MM.1S (cell line): ENCODE measurements around the gene TPSAB1.
"Not testable (repeated sequence)": the region's sequence is repeated elsewhere in the genome, so short reads cannot be mapped to it uniquely, and the experiment has no call there.

Experiments
- DNase-seq: peaks from one replicate; pipeline ENCODE4 v3.0.0-alpha.2; 2015
- H2AFZ ChIP-seq: fragments of 300-600 bp; sonication (generic); 2 replicates; pipeline ENCODE4 v1.6.0; 2016; ENCODE audit warnings: antibody characterized with exemption, low read length
- H3F3A ChIP-seq: fragments of 300-600 bp; sonication (generic); 2 replicates; pipeline ENCODE4 v1.6.1; 2016; ENCODE audit warnings: mild to moderate bottlenecking, antibody characterized with exemption, low read length, moderate library complexity, mixed read lengths; ENCODE audit not compliant: insufficient read depth
- H3K27ac ChIP-seq: fragments of 300-600 bp; sonication (generic); 2 replicates; pipeline ENCODE4 v1.5.1; 2016; ENCODE audit warnings: mild to moderate bottlenecking, low read length
- H3K27me3 ChIP-seq: fragments of 300-600 bp; sonication (generic); replicated peaks from 2 replicates; pipeline ENCODE4 v1.6.0; 2016; ENCODE audit warnings: low read length; ENCODE audit not compliant: insufficient read depth
- H3K36me3 ChIP-seq: fragments of 300-600 bp; sonication (generic); replicated peaks from 2 replicates; pipeline ENCODE4 v1.6.1; 2016; ENCODE audit warnings: mild to moderate bottlenecking, low read length, mixed read lengths; ENCODE audit not compliant: insufficient read depth
- H3K4me1 ChIP-seq: fragments of 300-600 bp; sonication (generic); 2 replicates; pipeline ENCODE4 v1.6.1; 2016; ENCODE audit warnings: low read length, mixed read lengths
- H3K4me2 ChIP-seq: fragments of 300-600 bp; sonication (generic); 2 replicates; pipeline ENCODE4 v1.6.0; 2016; ENCODE audit warnings: low read depth, low read length
- H3K4me3 ChIP-seq: fragments of 300-600 bp; sonication (generic); 2 replicates; pipeline ENCODE4 v1.5.1; 2016; ENCODE audit warnings: low read length, mixed read lengths
- H3K79me2 ChIP-seq: fragments of 300-600 bp; sonication (generic); 2 replicates; pipeline ENCODE4 v1.6.1; 2016; ENCODE audit warnings: mixed run types, low read length, mixed read lengths
- H3K9ac ChIP-seq: fragments of 300-600 bp; sonication (generic); 2 replicates; pipeline ENCODE4 v1.6.1; 2016; ENCODE audit warnings: low read length, mixed read lengths
- H3K9me2 ChIP-seq: fragments of 300-600 bp; sonication (generic); replicated peaks from 2 replicates; pipeline ENCODE4 v1.6.1; 2016; ENCODE audit warnings: mild to moderate bottlenecking, low read length, mixed read lengths; ENCODE audit not compliant: insufficient read depth
- H3K9me3 ChIP-seq: fragments of 300-600 bp; sonication (generic); replicated peaks from 2 replicates; pipeline ENCODE4 v1.6.1; 2016; ENCODE audit warnings: mild to moderate bottlenecking, low read length, mixed read lengths; ENCODE audit not compliant: insufficient read depth
- H4K20me1 ChIP-seq: fragments of 300-600 bp; sonication (generic); 2 replicates; pipeline ENCODE4 v1.6.1; 2016; ENCODE audit warnings: mild to moderate bottlenecking, low read length, moderate library complexity, mixed read lengths; ENCODE audit not compliant: insufficient read depth
- EZH2 ChIP-seq: fragments of 300-600 bp; sonication (generic); optimal IDR thresholded peaks from 2 replicates; pipeline ENCODE3; 2017; ENCODE audit warnings: low read depth, mild to moderate bottlenecking, antibody characterized with exemption, low read length, mixed read lengths
- EZH2phosphoT487 ChIP-seq: fragments of 300-600 bp; sonication (generic); IDR thresholded peaks from 2 replicates; pipeline ENCODE4 v1.6.1; 2018; ENCODE audit warnings: antibody characterized with exemption, low read length
- TF ChIP-seq, protein P1 (sequence below): fragments of 300-600 bp; sonication (generic); IDR thresholded peaks from 2 replicates; pipeline ENCODE4 v1.5.1; 2016; ENCODE audit warnings: antibody characterized with exemption, low read length, mixed read lengths

TPSAB1 gene

DNA sequence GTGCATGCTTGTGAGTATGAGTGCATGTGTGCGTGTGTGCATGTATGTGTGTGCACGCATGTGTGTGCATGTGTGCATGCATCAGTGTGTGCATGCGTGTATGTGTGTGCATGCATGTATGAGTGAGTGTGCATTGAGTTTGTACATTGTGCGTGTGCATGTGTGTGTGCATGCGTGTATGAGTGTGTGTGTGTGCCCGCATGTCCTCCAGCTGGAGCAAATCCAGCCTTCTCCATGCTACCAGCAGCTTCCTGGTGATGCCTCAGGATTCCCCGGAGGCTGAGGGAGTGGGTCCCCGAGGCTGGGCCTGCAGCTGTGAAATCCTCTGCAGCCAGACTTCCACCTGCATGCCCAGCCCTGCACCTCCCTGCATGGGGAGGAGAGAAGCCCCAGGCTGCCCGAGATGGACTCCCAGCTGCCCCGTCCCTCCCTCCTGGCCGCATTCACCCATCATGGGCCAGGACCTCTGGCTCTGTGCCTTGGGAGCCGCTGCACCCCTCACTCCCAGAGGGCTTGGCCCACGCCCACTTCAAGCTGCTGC is 24.7 kb downstream of the TPSAB1 start:
- H3K4me1 ChIP-seq: no peaks in the 10 kb centered on the region

DNA sequence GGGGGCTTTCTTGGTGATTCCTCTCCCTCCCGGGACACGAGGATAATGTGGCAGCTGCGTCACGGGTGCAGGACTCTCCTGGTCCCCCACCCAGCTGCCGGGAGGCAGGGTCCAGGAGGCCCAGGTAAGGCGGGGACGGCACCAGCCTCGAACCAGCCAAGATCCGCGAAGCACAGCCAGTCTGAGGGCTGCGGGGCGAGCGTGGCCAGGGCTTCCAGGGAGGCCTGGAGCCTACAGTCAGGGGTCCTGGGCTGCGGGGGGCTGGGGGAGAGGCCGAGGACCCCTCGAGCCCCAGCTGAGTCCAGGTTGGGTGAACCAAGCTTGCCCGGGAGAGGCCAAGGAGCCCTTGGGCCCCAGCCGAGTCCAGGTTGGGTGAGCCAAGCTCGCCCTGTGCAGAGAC is 25.3 kb downstream of the TPSAB1 start:
- Histone ChIP-seq H2AFZ (no peak overlapping the region), H3F3A (no peaks in the 10 kb centered on the region), H3K4me2 (no peak overlapping the region), H3K36me3 (no peaks in the 10 kb centered on the region), H3K27me3 (peaks cover 91% of the 10 kb centered on the region), H3K9ac (no peak overlapping the region), H3K27ac (no peak overlapping the region), H3K79me2 (no peaks in the 10 kb centered on the region), H3K9me3 (no peaks in the 10 kb centered on the region), H3K9me2 (no peaks in the 10 kb centered on the region), H3K4me1 (no peaks in the 10 kb centered on the region), H4K20me1 (no peaks in the 10 kb centered on the region), H3K4me3 (no peak overlapping the region)
- TF ChIP-seq, protein P1, sequence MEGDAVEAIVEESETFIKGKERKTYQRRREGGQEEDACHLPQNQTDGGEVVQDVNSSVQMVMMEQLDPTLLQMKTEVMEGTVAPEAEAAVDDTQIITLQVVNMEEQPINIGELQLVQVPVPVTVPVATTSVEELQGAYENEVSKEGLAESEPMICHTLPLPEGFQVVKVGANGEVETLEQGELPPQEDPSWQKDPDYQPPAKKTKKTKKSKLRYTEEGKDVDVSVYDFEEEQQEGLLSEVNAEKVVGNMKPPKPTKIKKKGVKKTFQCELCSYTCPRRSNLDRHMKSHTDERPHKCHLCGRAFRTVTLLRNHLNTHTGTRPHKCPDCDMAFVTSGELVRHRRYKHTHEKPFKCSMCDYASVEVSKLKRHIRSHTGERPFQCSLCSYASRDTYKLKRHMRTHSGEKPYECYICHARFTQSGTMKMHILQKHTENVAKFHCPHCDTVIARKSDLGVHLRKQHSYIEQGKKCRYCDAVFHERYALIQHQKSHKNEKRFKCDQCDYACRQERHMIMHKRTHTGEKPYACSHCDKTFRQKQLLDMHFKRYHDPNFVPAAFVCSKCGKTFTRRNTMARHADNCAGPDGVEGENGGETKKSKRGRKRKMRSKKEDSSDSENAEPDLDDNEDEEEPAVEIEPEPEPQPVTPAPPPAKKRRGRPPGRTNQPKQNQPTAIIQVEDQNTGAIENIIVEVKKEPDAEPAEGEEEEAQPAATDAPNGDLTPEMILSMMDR: no peak
- TF ChIP-seq EZH2phosphoT487 (no peak), EZH2 (no peak)
- DNase-seq: no peak

More for the DNA sequence above, 24.7 kb downstream of the TPSAB1 start:
- Histone ChIP-seq H2AFZ (no peak overlapping the region), H3K9me2 (no peaks in the 10 kb centered on the region), H3K9me3 (no peaks in the 10 kb centered on the region), H3K79me2 (no peaks in the 10 kb centered on the region), H3K4me2 (no peak overlapping the region), H3F3A (no peaks in the 10 kb centered on the region), H3K27me3 (peaks cover 91% of the 10 kb centered on the region), H4K20me1 (no peaks in the 10 kb centered on the region), H3K4me3 (no peak overlapping the region), H3K9ac (no peak overlapping the region), H3K36me3 (no peaks in the 10 kb centered on the region), H3K27ac (no peak overlapping the region)
- TF ChIP-seq, protein P1: no peak
- TF ChIP-seq EZH2 (no peak), EZH2phosphoT487 (no peak)
- no peak for DNase-seq

DNA sequence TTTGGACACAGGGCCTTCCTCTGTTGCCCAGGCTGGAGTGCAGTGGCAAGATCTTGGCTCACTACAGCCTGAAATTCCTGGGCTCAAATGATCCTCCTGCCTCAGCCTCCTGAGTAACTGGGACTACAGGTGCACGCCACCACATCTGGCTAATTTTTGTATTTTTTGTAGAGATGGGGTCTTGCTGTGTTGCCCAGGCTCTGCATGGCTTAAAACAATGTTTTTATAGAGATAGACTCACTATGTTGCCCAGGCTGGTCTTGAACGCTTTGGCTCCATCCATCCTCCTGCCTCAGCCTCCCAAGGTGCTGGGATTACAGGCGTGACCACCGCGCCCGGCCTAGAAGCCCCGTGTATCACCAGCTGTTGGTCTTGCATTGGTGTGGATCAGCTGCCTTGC is 28.9 kb downstream of the TPSAB1 start:
- Histone ChIP-seq H3K4me1 (peaks cover 14% of the 10 kb centered on the region; the same call in 1 of the 2 replicates), H3K27me3 (peaks cover 84% of the 10 kb centered on the region)
- H3K79me2 ChIP-seq, H2AFZ ChIP-seq, H3K27ac ChIP-seq, H3K4me2 ChIP-seq, H3F3A ChIP-seq, H4K20me1 ChIP-seq, H3K4me3 ChIP-seq, H3K9me3 ChIP-seq, H3K9me2 ChIP-seq, H3K9ac ChIP-seq, H3K36me3 ChIP-seq, DNase-seq: not testable (repeated sequence)

DNA sequence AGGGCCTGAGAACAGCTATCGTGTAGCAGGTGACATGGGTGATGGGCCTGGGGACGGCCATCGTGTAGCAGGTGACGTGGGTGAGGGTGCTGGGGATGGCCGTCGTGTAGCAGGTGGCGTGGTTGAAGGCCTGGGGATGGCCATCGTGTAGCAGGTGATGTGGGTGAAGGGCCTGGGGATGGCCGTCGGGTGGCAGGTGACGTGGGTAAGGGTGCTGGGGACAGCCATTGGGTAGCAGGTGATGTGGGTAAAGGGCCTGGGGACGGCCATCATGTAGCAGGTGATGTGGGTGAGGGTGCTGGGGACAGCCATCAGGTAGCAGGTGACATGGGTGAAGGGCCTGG is 30.8 kb downstream of the TPSAB1 start:
- Histone ChIP-seq H3K4me2 (no peak overlapping the region; the same call in 1 of the 2 replicates), H2AFZ (no peak overlapping the region), H3K9me2 (no peaks in the 10 kb centered on the region), H3K79me2 (no peaks in the 10 kb centered on the region), H3K9ac (no peak overlapping the region), H3F3A (no peaks in the 10 kb centered on the region), H3K36me3 (no peaks in the 10 kb centered on the region), H4K20me1 (no peaks in the 10 kb centered on the region), H3K4me1 (peaks cover 14% of the 10 kb centered on the region; the same call in 1 of the 2 replicates), H3K9me3 (no peaks in the 10 kb centered on the region), H3K27ac (no peak overlapping the region), H3K4me3 (no peak overlapping the region), H3K27me3 (peaks cover 88% of the 10 kb centered on the region)
- no peak for DNase-seq
- no peak for TF ChIP-seq EZH2phosphoT487
- TF ChIP-seq, protein P1: no peak

DNA sequence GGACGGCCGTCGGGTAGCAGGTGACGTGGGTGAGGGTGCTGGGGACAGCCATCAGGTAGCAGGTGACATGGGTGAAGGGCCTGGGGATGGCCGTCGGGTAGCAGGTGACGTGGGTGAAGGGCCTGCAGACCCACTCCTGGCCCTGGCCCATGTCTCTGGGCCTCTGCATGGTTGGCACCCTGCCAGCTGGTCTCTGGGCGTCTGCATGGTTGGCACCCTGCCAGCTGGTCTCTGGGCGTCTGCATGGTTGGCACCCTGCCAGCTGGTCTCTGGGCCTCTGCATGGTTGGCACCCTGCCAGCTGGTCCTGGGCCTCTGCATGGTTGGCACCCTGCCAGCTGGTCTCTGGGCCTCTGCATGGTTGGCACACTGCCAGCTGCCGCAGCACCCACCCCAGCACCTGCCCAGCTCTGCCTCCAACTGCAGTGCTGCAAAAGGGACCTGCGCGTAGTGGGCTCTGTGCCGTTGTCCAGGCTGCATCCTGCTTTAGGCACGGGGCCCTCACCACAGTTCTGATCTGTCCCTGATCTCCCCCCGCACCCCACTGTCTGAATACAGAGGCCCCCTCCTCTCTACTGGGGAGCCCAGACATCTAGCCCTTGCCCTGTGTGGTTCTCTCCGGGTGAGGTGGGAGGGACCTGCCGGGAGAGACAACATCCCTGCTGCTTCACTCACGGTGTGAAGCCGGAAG is 31.4 kb downstream of the TPSAB1 start:
- Histone ChIP-seq H3K4me2 (peak overlapping the region; percentile 43; the same call in 1 of the 2 replicates), H3K4me1 (peaks cover 14% of the 10 kb centered on the region; the same call in 1 of the 2 replicates), H3K27me3 (peaks cover 86% of the 10 kb centered on the region)
- peak; percentile 76 for DNase-seq
- not testable (repeated sequence) for H3K9me2 ChIP-seq, H3K36me3 ChIP-seq, H3K4me3 ChIP-seq, H3K27ac ChIP-seq, H3F3A ChIP-seq, H2AFZ ChIP-seq, H4K20me1 ChIP-seq, H3K9me3 ChIP-seq, H3K79me2 ChIP-seq, H3K9ac ChIP-seq
